GM21367 (cell line): ENCODE measurements around the gene CCDC69.
A peak's percentile ranks its signal among the peaks of the same experiment; 100 is the strongest.

Source experiments
- ATAC-seq: cut with Tn5 transposase; IDR thresholded peaks from one replicate; pipeline ENCODE4 v1.9.1; 2021; ENCODE audit not compliant: unreplicated experiment

Gene CCDC69

GRCh38 chr5:151147033-151147432, 76.9 kb downstream of the CCDC69 start:
- no peak for ATAC-seq

GRCh38 chr5:151146061-151146460, 77.8 kb downstream of the CCDC69 start:
- no peak for ATAC-seq

DNA sequence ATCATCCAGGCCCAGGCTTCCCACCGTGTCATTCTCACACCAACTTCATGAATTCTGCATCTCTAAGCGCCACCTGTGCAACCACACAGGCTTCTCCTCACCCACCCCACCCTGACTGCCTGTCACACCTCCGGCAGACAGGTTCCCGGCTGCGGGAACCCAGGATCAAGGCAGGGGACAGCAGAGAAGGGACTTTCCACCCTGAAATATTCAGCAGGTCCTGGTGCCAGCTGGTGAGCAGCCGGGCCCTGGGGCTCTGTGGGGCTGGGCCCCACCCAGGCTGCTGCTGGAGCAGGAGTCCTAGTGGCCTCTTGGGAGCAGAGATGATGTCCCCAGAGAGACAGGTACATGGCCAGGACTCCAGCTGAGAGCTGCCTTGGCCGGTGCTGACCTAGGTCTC, 79.0 kb downstream of the CCDC69 start:
- ATAC-seq = no peak

DNA sequence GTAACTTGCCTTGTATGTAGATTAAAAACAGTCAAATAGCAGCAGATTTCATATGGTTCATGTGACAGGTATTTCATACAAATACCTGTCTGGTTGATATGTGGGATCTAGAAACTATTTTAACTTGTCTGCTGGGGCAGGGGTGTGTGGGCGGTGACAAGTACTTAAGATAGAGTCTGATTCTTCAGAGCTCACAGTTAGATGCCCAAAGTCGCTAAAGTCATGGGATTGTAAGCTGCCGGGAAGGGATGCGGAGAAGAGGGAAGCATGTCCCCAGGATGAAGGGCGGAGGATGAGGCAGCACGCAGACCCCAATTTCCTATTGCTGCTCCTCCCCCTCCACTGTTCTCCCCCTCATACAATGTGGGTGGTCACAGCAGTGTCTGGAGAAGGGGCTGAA, 79.6 kb downstream of the CCDC69 start:
- no peak for ATAC-seq

GRCh38 chr5:151143645-151144044, 80.2 kb downstream of the CCDC69 start:
- no peak for ATAC-seq

DNA sequence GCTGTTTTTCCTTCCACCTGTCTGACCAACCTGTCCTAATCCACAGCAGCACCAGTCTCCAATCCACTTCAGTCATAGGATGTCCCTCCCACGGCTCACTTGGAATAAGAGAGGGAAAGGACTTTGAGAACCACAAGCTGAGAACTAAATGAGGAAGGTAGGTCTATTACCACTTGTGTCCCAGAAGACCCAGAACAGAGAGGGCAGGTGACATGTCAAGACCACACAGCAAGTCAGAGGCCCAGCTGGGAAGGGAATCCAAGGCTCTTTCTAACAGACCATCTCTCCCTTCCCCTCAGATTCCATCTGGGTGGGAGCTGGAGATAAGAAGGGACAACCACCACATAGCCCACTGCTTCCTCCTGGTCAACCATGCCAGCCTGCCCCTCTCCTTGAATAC, 81.0 kb downstream of the CCDC69 start:
- ATAC-seq = no peak

DNA sequence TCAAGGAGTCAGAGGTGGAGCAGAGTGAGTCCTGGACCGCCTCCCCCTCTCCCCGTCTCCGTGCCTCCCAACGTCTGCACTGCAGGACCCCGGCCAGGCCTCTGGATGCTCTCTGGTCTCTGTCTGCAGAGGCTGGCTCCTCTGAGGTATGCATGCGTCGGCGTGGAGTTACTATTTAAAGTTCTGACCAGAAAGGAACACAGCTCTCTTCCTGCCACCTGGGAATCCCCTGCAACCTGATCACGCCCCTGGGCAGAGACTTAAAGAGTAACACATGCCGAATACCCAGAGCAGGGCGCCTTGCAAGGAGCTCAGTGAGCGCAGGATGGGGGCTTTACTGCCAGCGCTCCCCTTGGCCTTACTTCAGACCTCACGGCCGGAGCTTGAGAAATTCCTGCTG, 82.4 kb downstream of the CCDC69 start:
- peak; percentile 80 for ATAC-seq

DNA sequence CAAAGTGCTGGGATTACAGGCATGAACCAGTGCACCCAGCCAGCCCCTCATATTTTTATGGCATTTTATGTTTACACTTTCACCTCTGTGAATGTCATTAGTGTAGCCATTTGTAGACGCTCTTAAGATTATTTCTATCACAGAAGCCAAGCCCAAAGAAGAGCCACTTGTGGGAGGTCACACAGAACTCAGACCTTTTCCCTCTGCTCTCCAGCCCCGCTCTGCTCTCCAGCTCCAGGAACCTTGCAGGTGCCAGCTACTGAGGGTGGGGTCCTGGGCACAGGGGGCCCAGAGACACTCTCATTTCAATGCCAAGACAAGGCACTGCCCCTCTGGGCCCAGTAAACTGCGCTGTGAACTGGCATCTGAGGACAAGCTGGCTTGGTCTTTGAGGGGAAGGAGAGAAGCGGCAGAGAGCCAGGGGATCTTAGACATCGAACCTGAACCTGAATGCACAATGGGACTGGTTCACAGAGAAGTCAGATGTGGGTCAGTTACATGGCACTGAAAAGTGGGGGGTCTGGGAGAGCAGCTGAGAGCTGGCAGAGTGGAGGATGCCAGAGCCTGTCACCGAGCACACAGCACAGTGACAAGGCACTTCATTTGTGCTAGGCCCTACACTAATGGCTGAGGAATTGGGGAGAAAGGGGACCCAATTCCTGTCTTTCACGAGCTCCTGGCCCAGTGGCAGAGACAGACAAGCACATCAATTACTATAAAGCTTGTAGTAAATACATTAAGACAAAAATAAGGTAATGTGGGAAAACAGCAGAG, 83.0 kb downstream of the CCDC69 start:
- ATAC-seq = no peak

DNA sequence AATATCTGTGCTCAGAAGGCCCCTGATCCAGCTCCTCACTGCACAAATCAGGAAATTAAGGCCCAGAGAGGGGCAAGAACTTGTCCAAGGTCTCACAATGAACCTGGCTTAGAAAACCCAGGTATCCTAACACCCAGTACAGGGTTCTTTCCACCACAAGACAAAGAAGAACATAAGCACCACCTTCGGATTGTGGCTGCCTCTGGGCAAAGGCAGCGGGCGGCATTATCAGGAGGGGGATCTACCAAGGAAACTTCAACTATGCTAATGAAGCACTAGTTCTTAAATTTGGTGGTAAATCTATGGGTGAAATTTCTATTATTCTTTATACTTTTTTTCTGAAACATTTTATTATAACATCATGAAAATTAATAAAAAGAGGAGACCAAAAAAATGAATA, 84.2 kb downstream of the CCDC69 start:
- ATAC-seq = no peak

DNA sequence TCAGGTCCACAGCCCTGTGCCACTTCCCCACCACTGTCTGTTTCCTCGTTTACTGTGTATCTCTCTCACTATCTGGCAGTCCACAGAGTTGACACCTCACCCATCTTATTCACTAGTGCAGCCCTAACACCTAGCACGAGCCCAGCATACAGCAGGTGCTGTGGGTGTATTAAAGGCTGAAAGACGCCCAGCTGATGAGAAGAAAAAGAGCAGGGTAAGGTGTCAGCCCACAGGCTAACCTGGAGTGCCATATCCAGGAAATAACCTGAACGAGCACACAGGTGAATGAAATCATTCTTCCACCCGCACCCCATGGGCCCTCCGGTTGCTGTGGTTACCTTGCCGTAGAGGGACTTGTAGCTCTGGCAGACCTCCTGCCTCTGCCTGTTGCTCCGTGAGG, 84.9 kb downstream of the CCDC69 start:
- no peak for ATAC-seq

- no peak for ATAC-seq
Measured at GRCh38 chr5:151138114-151138513, 85.8 kb downstream of the CCDC69 start.

GRCh38 chr5:151137067-151137825, 86.6 kb downstream of the CCDC69 start:
- no peak for ATAC-seq

DNA sequence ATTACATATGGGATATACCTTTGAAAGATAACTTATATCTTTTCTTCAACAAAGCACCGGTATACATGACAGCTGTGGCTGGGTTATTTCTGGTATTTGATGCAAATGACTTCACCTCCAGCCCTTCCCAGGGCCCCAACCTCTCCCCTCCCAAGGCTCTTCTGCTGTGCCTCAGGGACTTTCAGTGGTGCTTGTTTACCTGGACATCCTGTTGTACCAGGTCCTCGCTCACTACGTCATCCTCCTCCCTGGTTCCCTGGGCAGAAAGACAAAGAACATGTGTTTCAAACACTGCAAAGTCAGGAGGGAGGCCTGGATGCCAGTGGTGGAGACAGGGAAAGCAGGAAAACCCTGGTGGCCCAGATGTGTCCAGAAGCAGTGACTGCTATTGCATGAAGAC, 89.7 kb downstream of the CCDC69 start:
- peak; percentile 78 for ATAC-seq

DNA sequence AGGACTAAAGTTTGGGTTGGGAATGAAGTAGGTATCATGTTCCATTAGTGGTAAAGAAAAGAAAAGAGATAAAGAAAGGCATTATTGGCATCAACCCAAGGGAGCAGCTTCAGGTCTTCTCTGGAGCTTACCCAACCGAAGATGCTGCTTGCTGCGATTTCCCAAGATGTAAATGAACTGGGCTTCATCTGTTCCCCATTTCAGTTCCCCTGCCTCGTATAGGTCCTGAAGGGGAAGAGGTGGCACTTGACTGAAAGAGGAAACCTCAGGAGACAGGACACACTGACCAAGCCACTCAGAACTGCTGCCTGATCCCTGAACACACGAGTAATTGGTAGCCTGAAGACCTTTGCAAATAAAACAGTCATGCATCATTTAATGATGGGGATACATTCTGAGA, 90.9 kb downstream of the CCDC69 start:
- no peak for ATAC-seq
